GM12875 (cell line): Measurements from ENCODE around the gene DRD4.

Experiments
- H3K4me3 ChIP-seq: one replicate; pipeline ENCODE4 v1.5.1; 2011; ENCODE audit warnings: low read depth, low read length, control low read depth
- TF ChIP-seq, protein P1 (sequence below): IDR thresholded peaks from 2 replicates; pipeline ENCODE4 v1.5.1; 2011; ENCODE audit warnings: low read depth, mild to moderate bottlenecking, control low read depth, inconsistent platforms, low read length, moderate library complexity, borderline replicate concordance; ENCODE audit not compliant: insufficient read depth

The DRD4 gene

GRCh38 chr11:629237-629583, 7.9 kb upstream of the DRD4 start:
- H3K4me3 ChIP-seq = no peak overlapping the region
- TF ChIP-seq, protein P1, sequence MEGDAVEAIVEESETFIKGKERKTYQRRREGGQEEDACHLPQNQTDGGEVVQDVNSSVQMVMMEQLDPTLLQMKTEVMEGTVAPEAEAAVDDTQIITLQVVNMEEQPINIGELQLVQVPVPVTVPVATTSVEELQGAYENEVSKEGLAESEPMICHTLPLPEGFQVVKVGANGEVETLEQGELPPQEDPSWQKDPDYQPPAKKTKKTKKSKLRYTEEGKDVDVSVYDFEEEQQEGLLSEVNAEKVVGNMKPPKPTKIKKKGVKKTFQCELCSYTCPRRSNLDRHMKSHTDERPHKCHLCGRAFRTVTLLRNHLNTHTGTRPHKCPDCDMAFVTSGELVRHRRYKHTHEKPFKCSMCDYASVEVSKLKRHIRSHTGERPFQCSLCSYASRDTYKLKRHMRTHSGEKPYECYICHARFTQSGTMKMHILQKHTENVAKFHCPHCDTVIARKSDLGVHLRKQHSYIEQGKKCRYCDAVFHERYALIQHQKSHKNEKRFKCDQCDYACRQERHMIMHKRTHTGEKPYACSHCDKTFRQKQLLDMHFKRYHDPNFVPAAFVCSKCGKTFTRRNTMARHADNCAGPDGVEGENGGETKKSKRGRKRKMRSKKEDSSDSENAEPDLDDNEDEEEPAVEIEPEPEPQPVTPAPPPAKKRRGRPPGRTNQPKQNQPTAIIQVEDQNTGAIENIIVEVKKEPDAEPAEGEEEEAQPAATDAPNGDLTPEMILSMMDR = no peak

GRCh38 chr11:630871-631270, 6.2 kb upstream of the DRD4 start:
- H3K4me3 ChIP-seq = no peak overlapping the region
- TF ChIP-seq, protein P1 = no peak

- TF ChIP-seq, protein P1 = no peak
- H3K4me3 ChIP-seq = no peak overlapping the region
Observed at GRCh38 chr11:635945-636510, 1.0 kb upstream of the DRD4 start.

DNA sequence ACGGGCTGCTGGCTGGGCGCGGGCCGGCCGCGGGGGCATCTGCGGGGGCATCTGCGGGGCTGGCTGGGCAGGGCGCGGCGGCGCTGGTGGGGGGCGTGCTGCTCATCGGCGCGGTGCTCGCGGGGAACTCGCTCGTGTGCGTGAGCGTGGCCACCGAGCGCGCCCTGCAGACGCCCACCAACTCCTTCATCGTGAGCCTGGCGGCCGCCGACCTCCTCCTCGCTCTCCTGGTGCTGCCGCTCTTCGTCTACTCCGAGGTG, 194 bp downstream of the DRD4 start:
- no peak overlapping the region for H3K4me3 ChIP-seq
- TF ChIP-seq, protein P1 = no peak

GRCh38 chr11:637593-638521, 788 bp downstream of the DRD4 start:
- H3K4me3 ChIP-seq = no peak overlapping the region
- TF ChIP-seq, protein P1 = no peak

- TF ChIP-seq, protein P1 = no peak
- H3K4me3 ChIP-seq = no peak overlapping the region
Observed at GRCh38 chr11:638631-639331, 1.7 kb downstream of the DRD4 start.
